ENCODE data around the gene P2RX1.

- TF ChIP-seq POLR2A (IDR thresholded peaks at IDR 0.05) (no peak), CTCF (IDR thresholded peaks at IDR 0.05) (peak in 1 of 4 experiments; percentile 25), POLR2AphosphoS5 (IDR thresholded peaks at IDR 0.05) (no peak), EP300 (IDR thresholded peaks at IDR 0.05) (no peak)
Measured at GRCh38 chr17:3907483-3908216, 8.6 kb downstream of the P2RX1 start.
